GM18519 (cell line): ENCODE measurements around the gene MPC1L.

Experiments used
- ATAC-seq: cut with Tn5 transposase; IDR thresholded peaks from one replicate; pipeline ENCODE4 v1.9.1; 2021; ENCODE audit warnings: mild to moderate bottlenecking, moderate library complexity; ENCODE audit not compliant: unreplicated experiment, low FRiP score

Gene MPC1L

DNA sequence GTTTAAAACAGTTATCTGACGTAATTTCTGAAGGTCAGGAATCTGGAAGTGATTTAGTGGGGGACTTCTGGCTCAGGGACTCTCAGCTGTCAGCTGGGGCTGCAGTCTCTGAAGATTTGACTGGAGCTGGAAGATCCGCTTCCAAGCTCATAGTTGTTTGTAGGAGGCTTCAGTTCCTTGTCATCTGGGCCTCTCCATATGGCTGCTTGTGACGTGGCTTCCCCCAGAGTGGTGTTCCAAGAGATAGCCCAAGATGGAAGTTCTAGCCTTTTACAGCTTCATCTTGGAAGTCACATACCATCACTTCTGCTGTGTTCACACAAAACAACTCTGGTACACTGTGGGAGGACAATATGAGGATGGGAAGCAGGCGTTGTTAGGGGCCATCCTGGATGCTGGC, 2.1 kb downstream of the MPC1L start:
- no peak for ATAC-seq

DNA sequence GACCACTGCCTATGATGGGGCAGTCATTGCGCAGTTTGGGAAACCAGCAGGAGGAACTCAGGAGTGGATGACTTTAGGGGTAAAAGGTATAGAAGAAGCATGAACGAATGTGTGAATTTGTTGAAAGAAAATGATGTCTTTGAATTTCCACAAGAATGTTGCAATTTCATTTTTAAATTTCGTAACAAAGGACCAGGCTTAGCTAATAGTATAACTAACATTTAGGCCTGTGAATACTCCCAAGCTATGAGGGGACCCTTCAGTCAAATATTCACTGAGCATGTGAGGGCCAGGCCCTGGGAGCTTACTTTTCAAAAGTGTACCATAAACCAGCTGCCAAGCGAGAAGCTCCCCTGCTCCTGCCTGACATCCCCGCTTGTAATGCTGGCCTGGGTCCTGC, 5.3 kb downstream of the MPC1L start:
- ATAC-seq, result no peak

DNA sequence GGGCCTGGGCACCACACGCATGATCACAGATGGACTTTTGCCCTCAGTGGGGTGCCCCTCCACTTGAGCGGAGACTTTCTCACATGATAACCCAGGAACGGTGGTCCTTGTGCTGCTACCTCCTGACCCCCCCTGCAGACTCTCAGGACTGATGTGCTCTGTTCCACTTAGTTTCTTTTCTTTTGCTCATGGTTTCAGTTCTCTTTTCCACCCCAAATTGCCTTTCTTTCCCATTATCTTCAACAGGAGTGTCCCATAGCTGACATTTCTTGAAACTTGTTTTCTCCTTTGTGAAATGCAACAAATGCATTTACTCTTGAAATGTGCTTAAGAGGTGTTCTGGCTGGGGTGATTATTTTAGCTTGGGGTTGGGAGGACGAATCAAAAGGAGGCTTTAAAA, 9.0 kb downstream of the MPC1L start:
- no peak for ATAC-seq

DNA sequence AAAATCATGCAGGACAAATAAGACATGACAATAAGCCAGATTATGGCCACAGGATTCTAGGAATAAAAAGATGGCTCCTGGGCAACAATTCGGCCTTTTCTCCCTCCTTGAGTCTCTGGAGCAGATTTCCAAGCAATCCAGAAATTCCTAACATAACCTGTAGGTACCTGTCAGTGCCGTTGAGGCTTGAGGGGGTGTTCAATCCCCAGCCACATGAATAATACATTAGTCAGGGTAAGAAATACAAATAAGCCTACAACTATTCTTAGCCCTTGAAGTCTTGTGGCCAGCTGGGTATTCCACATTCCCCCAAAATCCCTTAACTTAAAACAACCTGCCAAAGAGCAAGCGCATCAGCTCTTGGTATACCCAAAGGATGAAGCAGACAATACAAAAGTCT, 14.5 kb downstream of the MPC1L start:
- no peak for ATAC-seq

DNA sequence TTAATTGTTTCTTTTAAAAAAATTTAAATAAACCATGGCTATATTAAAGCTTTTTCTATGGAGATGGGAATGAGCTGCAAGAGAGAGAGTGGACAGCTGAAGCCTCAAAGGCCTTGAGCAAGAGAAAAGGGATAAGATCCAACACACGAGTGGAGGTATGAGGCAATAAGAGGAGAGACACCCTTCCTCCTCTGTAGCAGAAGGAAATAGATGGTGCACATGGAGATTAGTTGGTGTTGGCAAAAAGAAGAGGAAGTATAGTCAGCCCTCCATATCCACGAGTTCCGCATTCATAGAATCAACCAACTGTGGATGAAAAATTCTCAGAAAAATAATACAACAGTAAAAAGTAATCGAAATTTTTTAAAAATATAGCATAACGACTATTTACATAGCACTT, 20.9 kb downstream of the MPC1L start:
- no peak for ATAC-seq

DNA sequence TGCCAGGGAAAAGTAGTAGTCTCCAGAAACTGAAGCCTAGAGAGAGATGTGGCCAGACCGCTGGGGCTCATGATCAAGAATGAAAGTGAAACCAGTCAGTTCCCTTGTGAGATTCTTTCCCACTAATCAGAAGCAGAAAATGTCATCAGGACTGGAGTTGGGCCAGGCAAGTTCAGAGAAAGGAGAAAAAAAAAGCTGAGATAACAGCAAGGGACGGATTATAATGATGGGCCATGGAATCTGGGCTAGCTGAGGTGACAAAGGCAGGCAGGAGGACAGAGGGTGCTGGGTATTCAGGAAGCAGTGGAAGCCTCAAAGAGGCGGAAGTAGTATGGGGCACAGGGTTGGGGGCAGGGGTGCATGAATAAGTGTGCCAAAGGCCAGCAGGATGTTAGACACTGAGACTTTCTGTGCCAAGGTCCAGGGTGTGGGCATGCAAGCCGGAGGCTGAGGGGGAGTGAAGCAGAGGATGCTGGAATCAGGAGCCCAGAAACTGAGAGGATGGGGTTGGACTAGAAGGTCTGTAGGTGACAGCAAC, 21.7 kb downstream of the MPC1L start:
- no peak for ATAC-seq

DNA sequence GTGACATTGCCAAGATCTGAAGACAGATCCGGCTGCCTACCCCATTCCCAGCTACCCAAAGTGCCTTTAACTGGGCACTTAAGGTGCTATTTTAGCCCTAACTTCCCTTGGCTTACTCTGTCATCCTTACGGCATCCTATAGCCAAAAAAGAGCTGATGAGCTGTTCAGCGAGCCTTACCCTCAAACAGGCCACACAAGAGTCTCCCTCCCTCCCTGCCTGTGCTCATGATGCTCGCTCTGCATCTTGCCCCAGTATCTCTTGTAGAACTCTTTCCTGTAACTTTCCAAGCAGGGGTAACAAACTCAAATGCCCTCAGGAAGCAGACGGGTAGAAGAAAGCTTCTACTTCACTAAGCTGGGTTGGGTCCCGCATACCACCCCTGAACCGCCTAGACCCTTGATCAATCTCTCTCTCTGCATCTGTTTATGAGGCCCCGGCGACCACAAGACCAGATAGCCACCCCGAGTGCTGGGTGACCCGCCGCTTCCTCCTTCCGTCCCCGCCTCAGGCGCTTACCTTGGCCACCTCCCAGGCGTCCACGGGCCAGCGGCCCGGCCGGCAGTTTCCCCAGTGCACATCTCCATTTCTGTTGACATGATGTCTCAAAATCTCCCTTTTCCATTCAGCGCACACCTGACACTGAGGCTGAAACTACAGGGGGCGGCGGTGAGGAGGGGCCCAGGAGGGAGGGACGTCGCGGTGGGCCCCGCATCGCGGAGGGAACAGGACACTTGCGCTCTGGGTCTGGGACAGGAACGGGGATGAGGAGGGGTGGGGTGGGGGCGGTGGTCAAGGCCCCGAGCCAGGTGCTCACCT, 23.5 kb downstream of the MPC1L start:
- no peak for ATAC-seq

DNA sequence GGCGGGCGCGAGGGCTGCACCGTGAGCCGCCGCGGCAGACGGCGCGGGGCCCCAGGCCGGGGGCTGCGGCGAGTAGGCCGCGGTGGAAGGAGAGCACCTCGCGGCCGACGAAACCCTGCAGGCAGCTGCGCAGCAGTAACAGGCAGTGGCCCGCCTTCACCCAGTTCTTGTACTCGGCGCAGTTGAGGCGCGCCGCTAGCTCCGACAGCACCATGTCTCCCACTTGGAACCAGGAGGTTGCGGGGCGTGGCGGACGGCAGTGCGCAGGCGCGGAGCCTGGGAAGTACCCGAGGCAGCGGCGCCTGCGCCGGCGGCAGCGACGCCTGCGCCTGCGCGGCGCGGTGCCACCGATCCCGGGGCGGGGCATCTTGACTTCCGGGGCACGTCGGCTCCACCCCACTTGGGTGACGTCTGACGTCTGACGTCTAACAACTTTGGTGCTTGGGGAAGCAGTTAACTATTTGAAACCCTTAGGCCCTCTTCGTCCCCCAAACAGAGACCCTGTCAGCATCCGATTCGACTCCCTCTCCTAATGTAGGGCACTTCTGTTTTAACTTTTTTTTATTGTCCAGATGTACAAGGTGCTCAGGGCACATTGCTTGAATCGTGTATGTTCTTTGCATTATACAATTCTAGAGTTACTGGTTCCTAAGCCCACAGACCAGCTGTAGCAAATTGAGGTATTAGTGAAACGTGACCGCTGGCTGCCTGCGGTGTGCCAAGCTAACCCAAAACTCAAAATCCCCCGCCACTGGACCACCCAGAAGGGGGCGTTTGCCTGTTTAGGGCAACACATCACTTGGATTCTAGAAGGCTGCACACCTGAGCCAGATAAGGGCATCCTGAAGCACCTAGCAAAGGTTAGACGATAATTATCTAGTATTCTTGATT, 24.3 kb downstream of the MPC1L start, which contains the start of gene CXorf38:
Gene CXorf38 (minus strand): TSS at position 255 of the 891 bp plus-strand sequence. CDS start 41 bp downstream, at position 214.
- ATAC-seq, result peak; percentile 55

DNA sequence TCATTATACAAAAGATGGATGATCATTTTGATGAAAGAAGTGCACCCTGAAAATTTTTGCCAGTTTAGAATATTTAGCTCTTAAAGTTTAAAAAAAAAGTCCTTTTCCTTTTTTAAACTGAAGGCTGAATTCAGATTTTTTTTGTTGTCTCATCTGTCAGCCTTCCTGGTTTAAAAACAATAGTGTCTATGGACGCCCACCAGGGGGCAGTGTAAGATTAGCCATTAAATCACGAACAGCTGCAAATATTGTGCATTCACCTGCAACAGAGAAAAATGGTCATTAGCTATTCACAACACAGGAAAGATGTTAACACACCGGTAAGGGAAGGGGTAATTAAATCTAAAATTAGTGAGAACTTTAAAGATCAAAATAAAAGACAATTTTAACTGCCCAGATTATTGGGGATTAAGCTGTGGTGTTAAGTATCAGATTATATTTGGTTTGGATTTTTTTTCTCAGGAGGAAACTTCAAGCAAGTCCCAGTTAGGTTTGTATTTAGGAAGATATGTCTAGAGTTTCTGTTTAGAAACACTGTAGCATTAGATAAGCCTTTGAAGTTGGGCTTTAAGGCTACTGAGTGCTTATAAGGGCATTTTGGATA, 28.5 kb downstream of the MPC1L start:
- no peak for ATAC-seq

DNA sequence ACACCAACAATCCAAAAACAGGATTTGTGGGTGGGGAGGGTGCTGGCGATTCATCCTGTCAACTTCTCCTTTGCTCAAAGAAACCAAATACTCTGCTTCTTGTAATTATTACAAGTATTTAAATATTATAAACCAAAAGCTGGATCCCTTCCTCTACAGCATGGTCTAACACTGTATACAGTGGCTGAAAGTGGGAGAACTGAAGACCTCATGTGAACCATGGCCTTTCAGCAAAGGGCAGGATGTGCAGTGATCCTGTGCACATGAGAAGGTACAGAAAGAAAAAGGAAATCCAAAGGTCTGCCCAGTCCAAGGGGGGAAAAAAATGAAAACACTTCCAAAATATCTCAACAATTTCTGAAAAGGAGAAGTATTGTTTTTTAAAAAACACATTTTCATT, 29.4 kb downstream of the MPC1L start:
- ATAC-seq, result no peak

DNA sequence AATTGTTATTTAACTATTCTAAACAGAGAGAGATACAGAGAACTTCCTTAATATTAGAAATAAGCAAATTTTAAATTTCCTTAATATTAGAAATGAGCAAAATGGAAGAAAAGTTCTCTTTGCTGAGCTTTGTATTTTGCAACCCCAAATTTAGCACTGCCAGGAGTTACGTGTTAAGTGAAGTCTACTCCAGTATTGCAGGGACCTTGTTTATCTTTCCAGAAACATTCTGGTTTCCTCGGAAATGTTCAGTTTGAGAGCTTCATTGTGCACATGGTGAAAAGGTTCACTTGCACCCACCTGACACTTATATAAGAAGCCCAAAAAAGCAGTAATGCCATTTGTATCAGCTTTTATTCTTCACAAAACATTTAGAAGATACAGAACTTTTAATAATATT, 30.3 kb downstream of the MPC1L start:
- no peak for ATAC-seq

DNA sequence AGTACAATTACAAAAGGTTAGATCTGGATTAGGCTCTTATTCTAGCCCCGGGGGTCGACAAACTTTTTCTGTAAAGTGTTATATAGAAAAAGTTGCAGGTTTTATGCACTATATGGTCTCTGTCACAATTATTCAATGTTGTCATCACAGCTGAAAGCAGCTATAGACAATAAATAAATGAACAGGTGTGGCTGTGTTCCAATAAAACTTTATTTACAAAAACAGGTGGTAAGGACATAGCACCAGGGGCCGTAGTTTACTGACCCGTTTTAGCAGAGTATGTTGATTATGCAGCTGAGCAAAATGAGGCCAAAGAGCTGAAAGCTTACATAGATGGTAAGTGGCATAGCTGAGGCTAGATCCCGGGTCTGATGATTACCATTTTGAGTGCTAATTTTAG, 37.2 kb downstream of the MPC1L start:
- ATAC-seq, result no peak

DNA sequence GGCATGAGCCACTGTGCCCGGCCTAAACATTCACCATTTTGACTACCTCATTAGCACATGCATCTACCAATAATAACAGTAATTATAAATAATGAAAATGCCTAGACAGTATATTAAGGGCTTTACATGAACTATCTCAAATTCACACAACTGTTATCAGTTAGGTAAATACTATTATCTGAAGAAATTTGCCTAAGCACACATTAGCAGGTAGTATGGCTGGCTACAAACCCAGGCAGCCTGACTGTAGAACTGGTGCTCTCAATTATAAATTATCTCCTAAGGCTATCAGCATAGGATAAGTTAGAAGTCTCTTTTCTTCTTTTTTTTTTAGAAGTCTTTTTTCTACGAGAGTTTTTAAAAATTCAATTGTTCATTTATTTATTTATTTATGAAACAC, 38.3 kb downstream of the MPC1L start:
- ATAC-seq, result no peak

DNA sequence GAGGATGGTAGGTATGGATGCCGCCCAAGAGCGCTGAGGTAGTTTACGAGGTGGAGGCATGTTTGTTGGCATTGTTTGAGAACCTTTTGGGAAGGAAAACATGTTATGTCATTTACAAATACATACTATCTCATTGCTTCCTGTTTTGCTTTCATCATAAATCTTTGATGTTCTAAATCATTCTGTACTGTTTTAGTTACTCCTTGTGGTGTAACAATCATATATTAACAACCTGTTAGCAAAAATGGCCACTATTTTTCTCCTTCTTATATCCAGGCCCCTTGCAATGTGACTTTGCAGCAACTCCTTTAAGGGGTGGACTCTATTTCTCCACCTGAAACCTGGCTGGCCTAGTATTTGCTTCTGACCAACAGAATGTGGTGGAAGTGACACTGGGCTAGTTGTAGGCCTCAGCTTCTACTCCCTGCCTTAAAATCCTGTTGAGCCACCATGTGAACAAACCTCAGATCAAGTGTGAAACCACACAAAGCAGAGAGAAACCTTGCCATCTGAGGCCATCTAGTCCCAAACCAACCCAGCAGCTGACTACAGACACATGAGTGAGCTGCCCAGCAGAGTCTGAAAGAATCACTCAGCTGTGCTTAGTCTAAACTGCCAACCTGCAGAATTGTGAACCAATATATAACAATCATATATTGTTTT, 40.0 kb downstream of the MPC1L start:
- no peak for ATAC-seq

DNA sequence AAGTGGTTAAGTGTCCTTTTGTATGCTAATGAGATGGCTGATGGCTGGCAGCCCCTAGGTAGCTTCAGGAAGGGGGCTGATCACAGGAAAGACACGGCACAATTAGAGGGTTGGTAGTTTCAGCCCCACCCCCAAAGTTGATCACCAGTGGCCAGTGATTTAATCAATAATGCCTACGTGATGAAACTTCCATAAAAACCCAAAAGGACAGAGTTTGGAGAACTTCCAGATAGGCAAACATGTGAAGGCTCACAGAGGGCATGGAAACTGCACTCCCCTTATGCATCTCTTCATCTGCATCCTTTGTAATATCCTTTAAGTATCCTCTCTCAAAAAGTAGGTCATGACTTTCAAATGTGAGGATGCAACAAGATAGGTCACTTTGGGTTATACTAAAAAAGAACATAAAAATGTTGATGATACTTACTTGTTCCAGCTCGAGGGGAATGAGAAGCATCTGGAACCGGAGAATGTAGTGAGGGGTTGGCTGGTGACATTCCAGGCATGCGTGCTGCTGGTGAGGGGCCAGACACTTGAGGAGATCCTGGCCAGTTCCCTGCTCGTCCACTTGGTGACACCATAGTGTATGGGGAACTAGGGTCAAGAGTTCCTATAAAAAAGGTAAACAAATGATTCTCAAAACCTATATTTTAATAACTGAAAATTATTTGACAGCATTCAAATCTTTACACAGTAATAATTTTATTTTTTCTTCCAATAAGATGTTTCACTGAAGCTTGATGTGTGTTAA, 40.8 kb downstream of the MPC1L start:
- no peak for ATAC-seq

DNA sequence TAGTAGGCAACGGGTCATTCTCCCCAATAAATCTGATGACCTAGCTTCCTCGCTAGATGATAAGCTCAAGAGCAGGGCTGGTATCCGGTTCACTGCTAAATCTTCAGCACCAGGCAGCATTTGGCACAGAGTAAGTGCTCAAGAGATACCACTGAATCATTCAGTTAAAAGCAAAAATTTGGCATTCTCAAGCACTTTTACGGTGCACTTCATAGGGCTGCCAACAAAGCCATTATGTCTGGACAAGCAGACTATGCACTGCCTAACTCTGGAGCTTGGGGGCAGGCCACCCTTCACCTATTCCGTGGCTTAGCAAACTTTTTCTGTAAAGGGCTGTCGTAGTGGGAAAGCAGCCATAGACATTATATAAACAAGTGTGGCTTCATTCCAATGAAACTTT, 47.9 kb downstream of the MPC1L start:
- ATAC-seq, result no peak
